OCI-LY7 (cell line): ENCODE measurements around the gene VASP. TPM values are rescaled to one million over a fixed set of nuclear protein-coding genes. Genes with fewer than 3 reads are reported as not detected.

ENCODE experiments used
- BruUV-seq: library from RNA; stranded (reverse); fragments of 400-500 nt; replicated peaks from 2 replicates; lab custom pipeline; 2021; lab: Mats Ljungman, UMichigan
- CTCF ChIA-PET: fragments of 300-600 bp; sonication (Branson Sonifier 250); formaldehyde crosslinking; loops from one replicate; lab custom pipeline; 2022; ENCODE audit warnings: antibody characterized with exemption; ENCODE audit not compliant: unreplicated experiment; lab: Charles Lee
- POLR2A ChIA-PET: fragments of 300-600 bp; sonication (Branson Sonifier 250); formaldehyde crosslinking; loops from one replicate; lab custom pipeline; 2022; ENCODE audit warnings: antibody characterized with exemption; lab: Charles Lee
- DNase-seq: peaks from one replicate; pipeline ENCODE4 v3.0.0-alpha.2; 2015; ENCODE audit warnings: low spot score
- H2AFZ ChIP-seq: fragments of 200-600 bp; sonication (generic), shearing (Covaris generic); 2 replicates; pipeline ENCODE4 v1.6.1; 2014; ENCODE audit warnings: mild to moderate bottlenecking, antibody characterized with exemption, low read length, moderate library complexity
- H3K27ac ChIP-seq: fragments of 200-600 bp; sonication (generic); 2 replicates; pipeline ENCODE4 v1.5.1; 2014; ENCODE audit warnings: mixed run types, low read depth, mild to moderate bottlenecking, moderate library complexity, low read length, inconsistent platforms; ENCODE audit not compliant: poor library complexity, severe bottlenecking
- H3K36me3 ChIP-seq: fragments of 200-600 bp; sonication (generic); 2 replicates; pipeline ENCODE4 v1.6.1; 2014; ENCODE audit warnings: mild to moderate bottlenecking, antibody characterized with exemption, low read length, moderate library complexity, mixed read lengths; ENCODE audit not compliant: insufficient read depth
- H3K4me1 ChIP-seq: fragments of 200-600 bp; sonication (generic); 2 replicates; pipeline ENCODE4 v1.5.1; 2014; ENCODE audit warnings: mild to moderate bottlenecking, low read length; ENCODE audit not compliant: insufficient read depth, poor library complexity, severe bottlenecking
- H3K4me2 ChIP-seq: fragments of 200-600 bp; sonication (generic); 2 replicates; pipeline ENCODE4 v1.6.1; 2014; ENCODE audit warnings: mild to moderate bottlenecking, low read length
- H3K4me3 ChIP-seq: fragments of 200-600 bp; sonication (generic); 2 replicates; pipeline ENCODE4 v1.5.1; 2014; ENCODE audit warnings: mild to moderate bottlenecking, low read depth, low read length; ENCODE audit not compliant: poor library complexity, severe bottlenecking
- H3K79me2 ChIP-seq: fragments of 200-600 bp; sonication (generic); 2 replicates; pipeline ENCODE4 v1.6.1; 2016; ENCODE audit warnings: low read depth, mild to moderate bottlenecking, low read length, moderate library complexity, mixed read lengths; ENCODE audit not compliant: insufficient read depth
- H3K9me2 ChIP-seq: fragments of 200-600 bp; sonication (generic); 2 replicates; pipeline ENCODE4 v1.6.1; 2016; ENCODE audit warnings: mild to moderate bottlenecking, low read length, mixed read lengths; ENCODE audit not compliant: insufficient read depth
- H3K9me3 ChIP-seq: fragments of 200-600 bp; sonication (generic); 2 replicates; pipeline ENCODE4 v1.6.1; 2014; ENCODE audit warnings: mild to moderate bottlenecking, mixed run types, low read length, mixed read lengths
- H4K20me1 ChIP-seq: fragments of 200-600 bp; sonication (generic); 2 replicates; pipeline ENCODE4 v1.6.1; 2014; ENCODE audit warnings: mild to moderate bottlenecking, antibody characterized with exemption, low read length, moderate library complexity, mixed read lengths; ENCODE audit not compliant: insufficient read depth
- EZH2phosphoT487 ChIP-seq: fragments of 200-600 bp; sonication (generic); IDR thresholded peaks from 2 replicates; pipeline ENCODE4 v1.6.1; 2018; ENCODE audit warnings: low read depth, borderline replicate concordance, mild to moderate bottlenecking, mixed run types, antibody characterized with exemption, low read length, moderate library complexity, mixed read lengths
- intact Hi-C: fragments of 100-400 bp; cut with micrococcal nuclease; formaldehyde crosslinking; loops from one replicate; pipeline ENCODE4 v1.10.0; 2022; ENCODE audit not compliant: unreplicated experiment
- total RNA-seq, 2 experiments: library from RNA; depleted of rRNA in 1 of 2; stranded (reverse); fragments of >200 nt in 1 of 2; shearing (Covaris generic) in 1 of 2; gene quantifications; 2 replicates each; pipeline ENCODE4 v1.2.3, GENCODE V29; 2014 to 2022
- TF ChIP-seq, protein P1 (sequence below): fragments of 200-600 bp; sonication (generic); conservative IDR thresholded peaks from 2 replicates; pipeline ENCODE4 v1.5.1; 2014; ENCODE audit warnings: mild to moderate bottlenecking, antibody characterized with exemption, low read length, moderate library complexity, mixed read lengths

The VASP gene
- total RNA-seq, 2 experiments from 2014 or later: 39.6 to 62.8 TPM

DNA sequence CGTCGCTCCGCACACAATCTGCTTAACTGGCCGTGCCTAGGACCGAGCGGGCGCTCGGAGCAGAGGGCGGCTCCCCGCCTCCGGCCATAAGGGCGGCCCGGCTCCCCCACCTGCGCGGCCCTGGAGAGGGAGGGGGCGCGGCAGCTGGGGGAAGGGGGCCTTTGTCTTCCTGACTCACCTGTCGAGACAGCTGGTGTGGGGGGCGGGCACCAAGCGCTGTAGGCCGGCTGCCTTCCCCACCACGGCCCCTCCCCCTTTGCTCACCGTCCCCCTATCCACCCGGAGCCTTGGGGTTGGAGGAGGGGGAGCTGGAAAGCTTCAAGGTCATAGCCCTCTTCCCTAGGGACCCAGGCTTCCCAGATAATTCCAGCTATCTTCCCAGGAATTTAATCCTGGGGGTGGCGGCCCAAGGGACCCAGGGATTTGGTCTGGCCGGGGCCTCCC is 1.2 kb downstream of the VASP start:
- POLR2A ChIA-PET: no interaction called here
- H4K20me1 ChIP-seq: peaks cover 5% of the 10 kb centered on the region; the same call in 1 of the 2 replicates
- H3K4me2 ChIP-seq: peak overlapping the region; percentile 99
- DNase-seq: peak; percentile 73
- H3K27ac ChIP-seq: peak overlapping the region; percentile 85
- no peaks in the 10 kb centered on the region for H3K9me3 ChIP-seq
- intact Hi-C loops: loop anchor here (5.0 kb wide), 2 partner anchors 49 to 134 kb away; no protein-coding TSS in a partner anchor
- TF ChIP-seq, protein P1, sequence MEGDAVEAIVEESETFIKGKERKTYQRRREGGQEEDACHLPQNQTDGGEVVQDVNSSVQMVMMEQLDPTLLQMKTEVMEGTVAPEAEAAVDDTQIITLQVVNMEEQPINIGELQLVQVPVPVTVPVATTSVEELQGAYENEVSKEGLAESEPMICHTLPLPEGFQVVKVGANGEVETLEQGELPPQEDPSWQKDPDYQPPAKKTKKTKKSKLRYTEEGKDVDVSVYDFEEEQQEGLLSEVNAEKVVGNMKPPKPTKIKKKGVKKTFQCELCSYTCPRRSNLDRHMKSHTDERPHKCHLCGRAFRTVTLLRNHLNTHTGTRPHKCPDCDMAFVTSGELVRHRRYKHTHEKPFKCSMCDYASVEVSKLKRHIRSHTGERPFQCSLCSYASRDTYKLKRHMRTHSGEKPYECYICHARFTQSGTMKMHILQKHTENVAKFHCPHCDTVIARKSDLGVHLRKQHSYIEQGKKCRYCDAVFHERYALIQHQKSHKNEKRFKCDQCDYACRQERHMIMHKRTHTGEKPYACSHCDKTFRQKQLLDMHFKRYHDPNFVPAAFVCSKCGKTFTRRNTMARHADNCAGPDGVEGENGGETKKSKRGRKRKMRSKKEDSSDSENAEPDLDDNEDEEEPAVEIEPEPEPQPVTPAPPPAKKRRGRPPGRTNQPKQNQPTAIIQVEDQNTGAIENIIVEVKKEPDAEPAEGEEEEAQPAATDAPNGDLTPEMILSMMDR: no peak
- TF ChIP-seq EZH2phosphoT487: no peak
- H3K79me2 ChIP-seq: peaks cover 18% of the 10 kb centered on the region
- H3K9me2 ChIP-seq: no peaks in the 10 kb centered on the region
- CTCF ChIA-PET: interaction anchor here (0.5 kb wide), 1 partner anchor 790 kb away, joined by 4 read pairs; no protein-coding TSS in a partner anchor
- peaks cover 25% of the 10 kb centered on the region for H3K4me1 ChIP-seq
- H3K4me3 ChIP-seq: peak overlapping the region; percentile 92
- no peak overlapping the region for H2AFZ ChIP-seq
- no TSS peak for BruUV-seq
- no peaks in the 10 kb centered on the region for H3K36me3 ChIP-seq

DNA sequence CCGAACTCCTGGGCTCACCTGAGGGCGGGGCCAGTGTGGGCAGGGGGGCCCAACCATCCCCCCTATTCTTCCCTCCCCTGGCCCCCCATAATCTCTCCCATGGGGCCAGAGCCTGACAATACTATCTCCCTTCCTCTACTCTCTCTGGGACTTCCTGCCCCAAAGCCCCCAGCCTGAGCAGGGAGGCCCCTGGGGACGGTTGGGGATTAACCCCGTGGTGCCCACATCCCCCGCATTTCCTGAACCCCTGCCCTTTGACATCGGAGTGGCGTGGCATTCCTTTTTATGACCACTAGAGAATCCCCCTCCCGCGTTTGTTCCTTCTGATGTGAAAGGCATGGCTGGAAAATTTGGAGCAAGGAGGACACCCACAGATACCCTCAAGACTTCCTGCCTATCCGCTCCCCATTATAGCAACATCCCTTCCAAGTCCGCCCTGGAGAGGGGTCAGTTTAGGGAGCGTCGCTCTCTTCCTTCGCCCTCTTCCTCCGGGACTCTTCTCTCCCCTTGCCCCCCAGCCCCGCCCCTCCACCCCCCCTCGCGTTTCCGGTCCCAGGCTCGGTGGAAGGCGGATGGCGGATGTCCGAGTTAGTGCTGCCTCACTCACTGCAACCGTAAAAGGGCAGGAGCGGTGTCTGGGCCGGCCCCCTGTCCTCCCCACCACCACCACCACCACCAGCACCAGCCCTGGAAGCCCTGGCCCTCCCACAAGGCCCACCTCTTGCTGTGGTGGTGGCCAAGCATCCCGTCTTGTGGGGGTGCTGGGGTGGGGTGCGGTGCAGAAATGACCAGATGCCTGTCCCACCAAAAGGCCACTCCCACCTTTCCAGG is 1.8 kb downstream of the VASP start:
- intact Hi-C loops: loop anchor here (5.0 kb wide), 2 partner anchors 48 to 133 kb away; no protein-coding TSS in a partner anchor
- Histone ChIP-seq H3K27ac (peak overlapping the region; percentile 85), H3K9me3 (no peaks in the 10 kb centered on the region), H2AFZ (no peak overlapping the region), H4K20me1 (peaks cover 5% of the 10 kb centered on the region; the same call in 1 of the 2 replicates), H3K79me2 (peaks cover 18% of the 10 kb centered on the region), H3K4me3 (peak overlapping the region; percentile 92), H3K36me3 (no peaks in the 10 kb centered on the region), H3K4me1 (peaks cover 31% of the 10 kb centered on the region), H3K9me2 (no peaks in the 10 kb centered on the region), H3K4me2 (peak overlapping the region; percentile 99)
- no TSS peak for BruUV-seq
- DNase-seq: peak; percentile 75
- TF ChIP-seq, protein P1: peak; percentile 33; the same call in 1 of the 2 replicates
- TF ChIP-seq EZH2phosphoT487: no peak
- CTCF ChIA-PET: interaction anchor here (0.5 kb wide), 1 partner anchor 791 kb away, joined by 4 read pairs; no protein-coding TSS in a partner anchor
- POLR2A ChIA-PET: interaction anchor here (0.6 kb wide), 1 partner anchor 27 kb away, joined by 3 read pairs; no protein-coding TSS in a partner anchor
